HT-29 (cell line): Measurements from ENCODE around the gene TSPAN13. TPM values are rescaled to one million over a fixed set of nuclear protein-coding genes. Genes with fewer than 3 reads are reported as not detected.

ENCODE experiments used
- DNase-seq: peaks from one replicate; pipeline ENCODE4 v3.0.0-alpha.2; 2015; ENCODE audit warnings: low spot score
- total RNA-seq: library from RNA; depleted of rRNA; stranded (reverse); fragments of >200 nt; shearing (Covaris generic); gene quantifications from 2 replicates; pipeline ENCODE4 v1.2.3, GENCODE V29; 2014; rRNA removed

TSPAN13 gene
- total RNA-seq, result 25.9 and 33.8 TPM in 2 replicates

- DNase-seq, result peak; percentile 96
Observed at GRCh38 chr7:16753102-16753931, at the start of gene TSPAN13. Gene TSPAN13 (plus strand): TSS chr7:16753755. CDS start chr7:16753968, 213 bp downstream.

DNA sequence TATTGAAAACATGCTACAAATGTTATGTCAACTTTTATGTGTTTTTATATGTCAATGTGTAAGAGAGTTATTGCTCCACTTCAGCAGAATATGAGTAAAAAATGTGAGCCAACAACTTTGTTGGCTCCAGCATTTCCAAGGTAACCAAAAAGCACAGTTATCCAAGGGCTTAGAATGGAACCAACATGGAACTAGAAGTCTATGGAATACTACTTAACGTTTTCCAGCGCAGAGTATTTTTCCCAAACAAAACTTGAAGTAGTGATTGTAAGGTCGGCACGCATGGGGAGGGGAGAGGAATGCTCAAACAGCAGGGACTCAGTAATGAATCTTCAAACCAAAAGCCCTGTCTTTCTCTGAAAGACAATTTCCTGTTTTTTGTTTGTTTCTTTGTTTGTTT is 45.0 kb upstream of the TSPAN13 start:
- no peak for DNase-seq

GRCh38 chr7:16708980-16709379 is 44.6 kb upstream of the TSPAN13 start:
- DNase-seq, result no peak

DNA sequence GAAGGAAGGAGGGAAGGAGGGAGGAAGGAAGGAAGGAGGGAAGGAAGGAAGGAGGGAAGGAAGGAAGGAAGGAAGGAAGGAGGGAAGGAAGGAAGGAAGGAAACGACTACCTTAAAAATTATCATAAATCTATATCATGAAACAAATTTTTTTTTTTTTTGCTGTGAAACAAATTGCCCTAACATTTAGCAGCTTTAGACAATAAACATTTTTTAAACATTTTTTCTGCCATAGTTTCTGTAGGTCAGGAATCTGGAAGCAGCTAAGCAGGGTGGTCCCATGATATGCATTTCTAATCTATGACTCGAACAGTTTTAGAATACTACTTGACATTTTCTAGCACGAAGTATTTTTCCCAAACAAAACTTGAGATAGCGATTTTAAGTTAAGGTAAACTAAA is 42.9 kb upstream of the TSPAN13 start:
- DNase-seq, result no peak

DNA sequence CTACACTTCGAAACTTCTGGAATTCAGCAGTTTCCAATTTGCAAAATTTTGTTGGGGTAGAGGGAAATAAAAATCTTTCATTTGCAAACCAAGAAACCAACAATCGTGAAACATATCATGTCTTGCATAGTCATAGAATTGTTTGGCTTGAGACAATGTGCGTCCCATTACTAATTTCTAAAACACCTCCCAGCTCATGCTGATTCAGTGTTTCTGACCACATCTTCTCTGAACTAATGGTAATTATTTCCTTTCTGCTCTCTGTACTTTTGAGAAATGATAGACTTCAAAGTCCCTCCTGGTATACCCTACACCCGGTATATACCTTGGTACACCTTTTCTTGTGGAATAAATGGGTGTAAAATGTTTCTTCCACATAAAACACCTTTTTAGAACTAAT is 41.8 kb upstream of the TSPAN13 start:
- no peak for DNase-seq

DNA sequence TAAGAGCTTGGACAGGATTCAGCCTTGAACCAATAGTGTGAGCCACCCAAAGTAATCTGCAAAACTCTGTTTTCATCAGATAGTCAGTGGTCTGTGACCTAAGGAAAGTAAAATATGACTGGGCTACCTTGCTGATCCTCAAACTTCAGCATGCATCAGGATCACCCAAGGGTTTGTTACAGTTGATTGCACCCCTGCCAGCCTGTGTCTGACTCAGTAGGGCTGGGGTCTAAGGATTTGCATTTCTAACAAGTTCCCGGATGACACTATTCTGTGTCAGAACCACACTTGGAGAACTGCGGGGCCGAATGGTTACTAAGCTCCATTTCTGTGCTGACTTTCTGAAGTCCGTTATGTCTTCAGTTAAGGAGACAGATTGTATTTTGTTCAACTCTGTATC is 40.6 kb upstream of the TSPAN13 start:
- DNase-seq, result no peak

DNA sequence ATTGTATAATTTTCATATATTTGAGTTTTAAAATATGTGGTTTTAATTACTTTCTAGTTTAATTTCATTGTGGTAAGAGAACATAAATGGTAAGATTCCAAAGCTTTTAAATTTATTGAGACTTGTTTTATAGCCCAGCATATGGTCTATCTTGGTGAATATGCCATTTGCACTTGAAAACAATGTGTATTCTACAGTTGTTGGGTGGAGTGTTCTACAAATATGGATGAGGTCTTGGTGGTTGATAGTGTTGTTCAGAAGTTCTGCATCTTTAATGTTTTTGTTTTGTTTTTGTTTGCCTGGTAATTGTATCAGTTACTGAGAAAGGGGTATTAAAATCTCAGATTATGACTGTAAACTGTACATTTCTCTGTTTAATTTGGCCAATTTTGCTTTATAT is 37.6 kb upstream of the TSPAN13 start:
- DNase-seq, result no peak

DNA sequence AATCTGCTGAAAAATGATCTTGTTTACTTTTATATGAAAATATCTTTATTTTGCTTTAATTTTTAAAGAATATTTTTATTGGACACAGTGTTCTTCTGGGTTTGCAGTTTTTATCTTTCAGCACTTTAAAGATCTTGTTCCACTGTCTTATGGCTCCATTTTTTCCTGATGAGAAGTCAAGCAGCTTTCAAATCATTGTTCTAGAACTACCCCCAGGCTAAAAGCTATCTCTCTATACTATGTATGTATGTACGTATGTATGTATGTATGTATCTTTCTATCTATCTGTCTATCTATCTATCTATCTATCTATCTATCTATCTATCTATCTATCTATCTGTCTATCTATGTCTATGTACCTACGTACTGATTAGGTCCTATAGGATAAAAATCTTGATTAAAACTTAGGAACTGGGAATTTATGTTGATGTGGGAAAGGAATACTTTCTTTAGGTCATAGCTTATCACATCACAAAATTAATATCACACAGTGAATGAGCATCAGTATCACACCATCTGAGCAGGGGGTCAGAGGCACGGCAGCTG is 35.4 kb upstream of the TSPAN13 start:
- DNase-seq, result no peak

DNA sequence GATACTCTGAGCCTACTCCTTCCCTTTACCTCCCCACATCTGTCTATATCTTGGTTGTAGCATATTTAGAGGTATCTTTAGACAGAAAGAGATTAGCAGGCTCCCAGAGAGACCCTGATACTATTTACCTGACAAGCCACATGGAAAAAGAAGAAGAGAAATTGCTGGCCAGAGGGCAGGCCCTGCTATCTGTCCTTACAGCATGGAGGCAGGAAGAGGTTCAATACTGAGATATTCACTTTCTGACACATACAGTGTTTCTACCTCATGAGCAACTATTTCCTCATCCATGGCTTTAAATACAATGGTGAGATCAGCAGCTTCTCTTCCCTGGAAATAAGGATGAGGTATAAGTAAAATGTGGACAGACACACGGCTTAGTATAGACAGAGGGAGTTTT is 33.9 kb upstream of the TSPAN13 start:
- DNase-seq, result no peak

GRCh38 chr7:16721541-16721940 is 32.0 kb upstream of the TSPAN13 start:
- no peak for DNase-seq

DNA sequence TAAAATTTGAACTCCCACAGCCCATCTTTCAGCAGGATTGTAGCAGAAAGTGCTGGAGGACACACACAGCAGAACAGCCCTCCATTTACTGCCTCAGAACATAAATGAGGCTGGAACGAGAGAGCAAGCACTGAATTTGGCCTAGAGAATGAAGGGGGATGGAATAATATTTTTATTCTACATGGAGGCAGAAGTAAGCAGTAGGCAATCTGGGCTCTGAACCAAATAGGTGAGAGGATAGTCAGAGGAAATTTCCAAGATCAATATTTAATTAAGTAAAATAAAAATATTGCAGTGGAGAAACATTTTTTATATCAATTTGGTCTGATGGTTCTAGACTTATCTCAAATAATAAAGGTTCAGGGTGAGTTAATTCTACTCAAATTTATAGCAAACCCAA is 29.2 kb upstream of the TSPAN13 start:
- no peak for DNase-seq

DNA sequence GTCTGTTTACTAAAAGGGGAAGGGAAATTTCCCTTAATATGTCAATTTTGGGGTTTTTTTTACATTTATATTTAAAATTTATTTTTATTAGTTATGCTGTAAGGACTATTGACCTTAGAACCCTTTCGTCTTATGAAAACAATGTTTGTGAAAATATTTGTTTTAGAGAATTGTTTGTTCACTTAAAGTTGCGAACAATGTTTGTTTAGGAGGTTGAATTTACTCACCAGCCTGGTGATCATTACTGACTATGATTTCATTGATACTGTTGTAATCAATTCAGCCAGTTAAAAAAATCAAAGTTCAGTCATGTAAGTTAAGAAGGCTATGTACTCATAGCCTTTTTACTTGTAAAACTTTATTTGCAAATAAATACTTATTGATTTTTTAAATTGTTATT is 27.4 kb upstream of the TSPAN13 start:
- DNase-seq, result no peak

DNA sequence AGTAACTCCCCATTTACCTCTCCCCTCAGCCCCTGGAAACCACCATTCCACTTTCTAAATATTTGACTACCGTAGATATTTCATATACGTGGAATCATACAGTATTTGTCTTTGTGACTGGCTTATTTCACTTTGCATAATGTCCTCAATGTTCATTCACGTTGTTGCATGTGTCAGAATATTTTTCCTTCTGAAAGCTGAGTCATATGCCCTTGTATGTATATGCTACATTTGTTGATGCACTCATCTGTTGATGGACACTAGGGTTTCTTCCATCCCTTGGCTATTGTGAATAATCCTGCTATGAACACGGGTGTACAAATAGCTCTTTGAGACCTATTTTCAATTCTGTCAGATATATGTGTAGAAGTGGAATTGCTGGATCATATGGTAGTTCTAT is 25.8 kb upstream of the TSPAN13 start:
- DNase-seq, result no peak

DNA sequence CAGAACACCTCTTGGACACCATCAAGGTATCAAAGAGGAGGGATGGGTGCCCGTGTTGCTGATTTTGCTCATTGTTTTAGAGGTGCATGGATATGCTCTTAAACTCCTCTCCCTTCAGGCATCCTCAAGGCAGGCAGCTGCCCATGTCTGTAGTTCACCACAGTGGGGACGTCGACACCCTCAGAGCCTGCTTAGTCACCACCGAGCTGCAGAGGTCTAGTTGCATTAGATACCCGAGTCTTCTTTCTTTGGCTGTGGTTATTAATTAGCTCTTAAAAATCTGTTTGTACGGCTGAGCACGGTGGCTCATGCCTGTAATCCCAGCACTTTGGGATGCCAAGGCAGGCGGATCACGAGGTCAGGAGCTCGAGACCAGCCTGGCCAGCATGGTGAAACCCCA is 24.7 kb upstream of the TSPAN13 start:
- no peak for DNase-seq

DNA sequence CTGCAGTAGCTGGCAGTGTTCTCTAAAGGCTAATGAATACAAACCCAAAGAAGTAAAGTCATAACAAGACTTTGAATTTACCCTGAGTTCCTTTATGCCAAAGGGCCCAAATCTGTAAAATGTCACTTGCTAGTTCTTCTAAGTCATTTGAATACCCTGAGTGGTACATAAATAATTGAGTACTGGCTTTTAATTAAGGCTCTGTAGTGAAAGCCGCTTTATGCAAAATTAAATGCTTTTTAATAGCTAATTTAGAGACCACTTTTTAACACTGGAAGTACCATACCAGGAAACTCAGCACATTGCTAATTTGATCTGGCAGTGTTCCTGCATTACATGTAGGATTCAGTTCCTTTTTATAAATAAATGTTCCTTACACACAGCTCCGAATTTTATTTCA is 24.0 kb upstream of the TSPAN13 start:
- DNase-seq, result no peak

DNA sequence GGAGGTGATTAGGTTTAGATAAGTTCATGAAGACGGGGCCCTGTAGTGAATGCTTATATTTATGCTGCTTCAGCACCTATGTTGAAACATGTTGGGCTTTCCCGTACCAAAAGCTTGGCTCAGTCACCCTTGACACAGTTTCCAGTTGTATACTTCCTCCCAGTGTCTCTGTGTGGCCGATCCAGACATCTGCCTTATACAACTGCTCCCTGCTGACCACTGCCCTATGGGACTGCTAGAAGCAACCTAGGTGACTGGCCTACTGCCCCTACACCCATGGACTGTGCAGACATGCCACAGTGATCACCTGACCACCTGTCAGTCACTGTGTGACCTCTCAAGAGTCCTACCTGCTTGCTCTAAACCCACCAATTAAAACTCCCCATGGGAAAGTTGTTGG is 22.6 kb upstream of the TSPAN13 start:
- DNase-seq, result no peak

GRCh38 chr7:16732828-16733227 is 20.7 kb upstream of the TSPAN13 start:
- no peak for DNase-seq

DNA sequence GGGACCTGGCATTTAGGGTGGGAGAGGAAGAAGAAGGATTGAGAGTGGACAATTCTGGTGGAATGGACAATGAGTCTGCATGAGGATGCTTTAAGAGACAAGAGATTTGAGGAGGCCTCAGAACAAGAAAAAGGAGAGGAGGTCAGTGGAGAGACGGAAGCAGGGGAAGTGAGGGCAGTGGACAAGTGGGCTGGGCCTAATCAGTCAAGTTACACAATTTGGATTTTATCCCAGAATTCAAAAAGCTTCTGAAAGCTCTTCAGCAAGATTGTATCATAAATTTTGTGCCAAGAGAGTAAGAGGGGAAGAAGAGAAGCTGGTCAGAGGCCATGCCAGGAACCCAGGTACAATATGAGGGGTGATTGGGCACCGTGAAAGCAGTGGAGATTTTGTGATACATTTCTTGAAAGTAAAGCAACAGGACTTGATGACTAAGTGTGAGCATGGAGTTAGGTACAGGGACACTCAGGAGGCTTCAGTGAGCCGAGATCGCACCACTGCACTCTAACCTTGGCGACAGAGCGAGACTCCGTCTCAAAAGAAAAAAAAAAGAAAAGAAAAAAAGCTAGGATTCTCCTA is 19.3 kb upstream of the TSPAN13 start:
- no peak for DNase-seq

GRCh38 chr7:16735020-16735419 is 18.5 kb upstream of the TSPAN13 start:
- DNase-seq, result no peak

DNA sequence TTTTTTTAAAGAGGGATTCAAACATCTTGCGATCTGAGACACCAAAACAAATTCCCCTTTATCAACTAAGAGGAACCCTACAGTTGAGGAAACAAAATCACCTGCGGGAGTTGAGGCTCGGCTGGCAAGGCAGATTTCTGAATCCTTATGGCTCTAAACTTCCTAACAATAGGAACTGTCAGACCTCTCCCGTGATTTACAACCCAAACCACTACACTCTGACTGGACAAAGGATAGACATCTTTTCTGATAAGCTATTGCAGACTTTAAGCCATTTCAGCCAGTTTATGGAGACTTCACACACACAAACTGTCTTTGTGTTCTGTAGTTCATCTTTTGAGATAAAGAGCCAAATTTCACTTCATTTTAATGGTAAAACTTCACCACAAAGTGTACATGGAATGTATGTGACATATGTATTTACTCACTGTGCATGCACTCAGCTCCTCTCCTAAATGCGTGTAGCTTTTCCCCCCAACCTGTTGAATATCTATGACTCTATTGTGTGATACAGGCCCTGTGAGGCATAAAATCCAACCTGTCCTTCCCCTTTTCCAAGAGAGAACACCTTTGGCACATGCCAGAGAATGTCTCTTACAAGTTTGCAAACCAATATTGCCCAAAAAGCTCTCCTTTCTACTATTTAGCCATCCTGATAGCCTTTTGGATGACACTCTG is 15.4 kb upstream of the TSPAN13 start:
- no peak for DNase-seq

DNA sequence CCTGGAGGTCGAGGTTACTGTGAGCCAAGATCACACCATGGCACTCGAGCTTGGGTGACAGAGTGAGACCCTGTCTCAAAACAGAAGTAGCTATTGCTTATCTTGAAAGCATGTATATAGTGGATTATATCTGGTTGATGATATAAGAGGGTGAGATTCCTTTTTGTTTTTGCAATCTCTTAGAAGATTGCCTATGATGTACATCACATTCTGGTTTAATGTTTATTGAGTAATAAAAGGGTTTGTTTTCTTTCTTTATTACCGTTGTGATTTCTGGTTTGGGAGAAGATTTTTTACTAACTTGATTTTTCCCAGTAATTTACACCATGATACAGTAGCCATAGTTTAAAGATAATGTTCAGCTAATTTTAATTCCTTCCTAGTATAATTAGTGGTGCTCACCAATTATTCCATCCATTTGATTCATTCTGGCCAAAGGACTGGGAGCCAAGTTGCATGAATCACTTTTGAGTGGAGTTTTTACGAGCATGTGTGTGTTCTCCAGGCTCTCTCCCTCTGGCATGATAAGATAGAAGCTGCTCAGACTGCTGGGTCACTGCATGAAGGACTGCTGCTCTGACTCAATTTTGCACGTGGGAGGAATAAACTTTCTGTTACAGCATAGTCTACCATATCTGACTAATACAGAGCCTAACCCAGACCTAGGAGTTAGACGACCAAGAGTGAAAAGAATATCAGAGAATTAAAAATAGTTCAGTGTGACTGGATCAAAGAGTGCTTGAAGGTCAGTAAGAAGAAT is 13.5 kb upstream of the TSPAN13 start:
- DNase-seq, result peak; percentile 59

GRCh38 chr7:16740623-16740953 is 13.0 kb upstream of the TSPAN13 start:
- no peak for DNase-seq
